Measurements from ENCODE around the gene STPG2.
"Not testable (repeated sequence)": the region's sequence is repeated elsewhere in the genome, so short reads cannot be mapped to it uniquely, and the experiment has no call there.

STPG2 gene

GRCh38 chr4:97938141-97938540 is 205.1 kb downstream of the STPG2 start:
- Mint-ChIP-seq H3K36me3 (ENCODE audit: low read depth) (no peaks in the 10 kb centered on the region), H3K4me1 (ENCODE audit: low read depth) (no peaks in the 10 kb centered on the region), H3K9me3 (peaks cover 39% of the 10 kb centered on the region), H3K4me3 (no peak overlapping the region), H3K27ac (no peak overlapping the region), H3K27me3 (no peaks in the 10 kb centered on the region)

GRCh38 chr4:97924341-97924958 is 218.8 kb downstream of the STPG2 start:
- Mint-ChIP-seq H3K4me3 (no peak overlapping the region), H3K27ac (no peak overlapping the region), H3K4me1 (ENCODE audit: low read depth) (no peaks in the 10 kb centered on the region), H3K36me3 (ENCODE audit: low read depth) (no peaks in the 10 kb centered on the region), H3K27me3 (no peaks in the 10 kb centered on the region), H3K9me3 (peaks cover 10% of the 10 kb centered on the region)

GRCh38 chr4:97923096-97923495 is 220.2 kb downstream of the STPG2 start:
- no peaks in the 10 kb centered on the region for H3K36me3 Mint-ChIP-seq (ENCODE audit: low read depth)
- H3K27ac Mint-ChIP-seq, result no peak overlapping the region
- H3K4me1 Mint-ChIP-seq (ENCODE audit: low read depth), result no peaks in the 10 kb centered on the region
- no peak overlapping the region for H3K4me3 Mint-ChIP-seq
- no peaks in the 10 kb centered on the region for H3K27me3 Mint-ChIP-seq
- peaks cover 10% of the 10 kb centered on the region for H3K9me3 Mint-ChIP-seq

GRCh38 chr4:97917115-97917514 is 226.2 kb downstream of the STPG2 start:
- Mint-ChIP-seq H3K4me3 (no peak overlapping the region), H3K36me3 (ENCODE audit: low read depth) (no peaks in the 10 kb centered on the region), H3K27ac (no peak overlapping the region), H3K27me3 (no peaks in the 10 kb centered on the region), H3K4me1 (ENCODE audit: low read depth) (no peaks in the 10 kb centered on the region), H3K9me3 (peaks cover 6% of the 10 kb centered on the region)

- Mint-ChIP-seq H3K4me3 (no peak overlapping the region), H3K27me3 (no peaks in the 10 kb centered on the region), H3K36me3 (ENCODE audit: low read depth) (no peaks in the 10 kb centered on the region), H3K27ac (no peak overlapping the region), H3K4me1 (ENCODE audit: low read depth) (no peaks in the 10 kb centered on the region), H3K9me3 (no peaks in the 10 kb centered on the region)
Measured at GRCh38 chr4:97912156-97912555, 231.1 kb downstream of the STPG2 start.

GRCh38 chr4:97911236-97911906 is 231.9 kb downstream of the STPG2 start:
- no peaks in the 10 kb centered on the region for H3K4me1 Mint-ChIP-seq (ENCODE audit: low read depth)
- no peak overlapping the region for H3K27ac Mint-ChIP-seq
- no peaks in the 10 kb centered on the region for H3K9me3 Mint-ChIP-seq
- H3K4me3 Mint-ChIP-seq, result no peak overlapping the region
- no peaks in the 10 kb centered on the region for H3K27me3 Mint-ChIP-seq
- H3K36me3 Mint-ChIP-seq (ENCODE audit: low read depth), result no peaks in the 10 kb centered on the region

GRCh38 chr4:97910005-97910404 is 233.3 kb downstream of the STPG2 start:
- no peaks in the 10 kb centered on the region for H3K27me3 Mint-ChIP-seq

GRCh38 chr4:97903436-97904189 is 239.7 kb downstream of the STPG2 start:
- H3K36me3 Mint-ChIP-seq (ENCODE audit: low read depth); H3K4me1 Mint-ChIP-seq (ENCODE audit: low read depth); H3K27me3 Mint-ChIP-seq; H3K27ac Mint-ChIP-seq; H3K4me3 Mint-ChIP-seq: not testable (repeated sequence)
- H3K9me3 Mint-ChIP-seq, result peaks cover 14% of the 10 kb centered on the region

More at GRCh38 chr4:97910005-97910404, 233.3 kb downstream of the STPG2 start:
- no peaks in the 10 kb centered on the region for H3K36me3 Mint-ChIP-seq (ENCODE audit: low read depth)
- no peak overlapping the region for H3K4me3 Mint-ChIP-seq
- no peak overlapping the region for H3K27ac Mint-ChIP-seq
- no peaks in the 10 kb centered on the region for H3K9me3 Mint-ChIP-seq
- H3K4me1 Mint-ChIP-seq (ENCODE audit: low read depth), result no peaks in the 10 kb centered on the region

GRCh38 chr4:97900229-97900628 is 243.0 kb downstream of the STPG2 start:
- H3K27me3 Mint-ChIP-seq, result no peaks in the 10 kb centered on the region

GRCh38 chr4:97892592-97893266 is 250.5 kb downstream of the STPG2 start:
- Mint-ChIP-seq H3K36me3 (ENCODE audit: low read depth) (no peaks in the 10 kb centered on the region), H3K27ac (no peak overlapping the region), H3K4me3 (no peak overlapping the region), H3K9me3 (peaks cover 10% of the 10 kb centered on the region), H3K4me1 (ENCODE audit: low read depth) (no peaks in the 10 kb centered on the region), H3K27me3 (no peaks in the 10 kb centered on the region)

More at GRCh38 chr4:97900229-97900628, 243.0 kb downstream of the STPG2 start:
- Mint-ChIP-seq H3K36me3 (ENCODE audit: low read depth) (no peaks in the 10 kb centered on the region), H3K4me1 (ENCODE audit: low read depth) (no peaks in the 10 kb centered on the region), H3K27ac (no peak overlapping the region), H3K4me3 (no peak overlapping the region), H3K9me3 (peaks cover 14% of the 10 kb centered on the region)

- Mint-ChIP-seq H3K27ac (no peak overlapping the region), H3K36me3 (ENCODE audit: low read depth) (no peaks in the 10 kb centered on the region), H3K9me3 (peaks cover 10% of the 10 kb centered on the region), H3K4me3 (no peak overlapping the region), H3K27me3 (no peaks in the 10 kb centered on the region), H3K4me1 (ENCODE audit: low read depth) (no peaks in the 10 kb centered on the region)
Measured at GRCh38 chr4:97879942-97880341, 263.3 kb downstream of the STPG2 start.

- no peak overlapping the region for H3K4me3 Mint-ChIP-seq
- no peaks in the 10 kb centered on the region for H3K4me1 Mint-ChIP-seq (ENCODE audit: low read depth)
- H3K36me3 Mint-ChIP-seq (ENCODE audit: low read depth), result no peaks in the 10 kb centered on the region
- H3K9me3 Mint-ChIP-seq, result peaks cover under 1% of the 10 kb centered on the region
- no peaks in the 10 kb centered on the region for H3K27me3 Mint-ChIP-seq
- no peak overlapping the region for H3K27ac Mint-ChIP-seq
Measured at GRCh38 chr4:97868097-97868496, 275.2 kb downstream of the STPG2 start.

- Mint-ChIP-seq H3K27me3 (no peaks in the 10 kb centered on the region), H3K9me3 (peaks cover 5% of the 10 kb centered on the region), H3K36me3 (ENCODE audit: low read depth) (no peaks in the 10 kb centered on the region), H3K4me3 (no peak overlapping the region), H3K4me1 (ENCODE audit: low read depth) (no peaks in the 10 kb centered on the region), H3K27ac (no peak overlapping the region)
Measured at GRCh38 chr4:97867557-97868091, 275.7 kb downstream of the STPG2 start.

GRCh38 chr4:97866821-97867556 is 276.3 kb downstream of the STPG2 start:
- H3K27ac Mint-ChIP-seq, result no peak overlapping the region
- no peak overlapping the region for H3K4me3 Mint-ChIP-seq
- no peaks in the 10 kb centered on the region for H3K36me3 Mint-ChIP-seq (ENCODE audit: low read depth)
- H3K9me3 Mint-ChIP-seq, result peaks cover 12% of the 10 kb centered on the region
- H3K4me1 Mint-ChIP-seq (ENCODE audit: low read depth), result no peaks in the 10 kb centered on the region
- H3K27me3 Mint-ChIP-seq, result no peaks in the 10 kb centered on the region
